Vagina (tissue), 2 donors: ENCODE measurements around the gene LPXN. TPM values are rescaled to one million over a fixed set of nuclear protein-coding genes. Genes with fewer than 3 reads are reported as not detected.

ENCODE experiments used
- DNase-seq, 2 donors: peaks; one replicate each; pipeline ENCODE4 v3.0.0-alpha.2; 2017; ENCODE audit errors: extremely low spot score in 2 of 2
- H3K27ac ChIP-seq: fragments of 200-600 bp; sonication (generic); one replicate; pipeline ENCODE4 v1.5.1; 2019
- H3K27me3 ChIP-seq: fragments of 200-600 bp; sonication (generic); one replicate; pipeline ENCODE4 v1.5.1; 2019
- H3K36me3 ChIP-seq, 2 donors: fragments of 200-600 bp; sonication (generic); one replicate each; pipeline ENCODE4 v1.5.1; 2017 to 2019
- H3K4me1 ChIP-seq: fragments of 200-600 bp; sonication (generic); one replicate; pipeline ENCODE4 v1.5.1; 2019
- H3K4me3 ChIP-seq, 2 donors: fragments of 200-600 bp; sonication (generic); 1 replicate in 1 of 2; 2 replicates in 1 of 2; pipeline ENCODE4 v1.5.1; 2016 to 2019
- H3K9me3 ChIP-seq: fragments of 200-600 bp; sonication (generic); one replicate; pipeline ENCODE4 v1.5.1; 2019
- POLR2A ChIP-seq, 2 donors: fragments of 450-650 bp; IDR thresholded peaks; one replicate each; pipeline ENCODE4 v1.6.1; 2017; ENCODE audit warnings: antibody characterized with exemption in 2 of 2, mild to moderate bottlenecking in 2 of 2, moderate library complexity in 2 of 2
- POLR2AphosphoS5 ChIP-seq, 2 donors: sonication (generic); formaldehyde crosslinking; IDR thresholded peaks; one replicate each; pipeline ENCODE4 v1.9.0; 2017; ENCODE audit warnings: antibody characterized with exemption in 2 of 2, mild to moderate bottlenecking in 2 of 2, low read depth in 1 of 2; ENCODE audit not compliant: insufficient read depth in 1 of 2
- intact Hi-C: fragments of 100-400 bp; cut with DNase I; formaldehyde crosslinking; loops from one replicate; pipeline ENCODE4 v1.15.1; 2023
- total RNA-seq: library from RNA; depleted of rRNA; stranded (reverse); fragments of >200 nt; gene quantifications from one replicate; pipeline ENCODE4 v1.2.3, GENCODE V29; 2016
- TF ChIP-seq, protein P1 (sequence below), 3 experiments: fragments of 450-650 bp in 2 of 3; fragments of 200-600 bp in 1 of 3; sonication (generic) in 1 of 3; IDR thresholded peaks; one replicate each; pipeline ENCODE4 v1.5.1; 2017 to 2019; ENCODE audit warnings: antibody characterized with exemption in 3 of 3, mild to moderate bottlenecking in 2 of 3, moderate library complexity in 2 of 3

Gene LPXN
- total RNA-seq, 1 donor from 2014 or later = 24.3 TPM

- Histone ChIP-seq H3K4me1 (peaks cover 11% of the 10 kb centered on the region), H3K27ac (no peak overlapping the region), H3K36me3 (peaks cover 0 to 79% of the 10 kb centered on the region in 2 donors), H3K9me3 (no peaks in the 10 kb centered on the region), H3K27me3 (no peaks in the 10 kb centered on the region), H3K4me3 (no peak overlapping the region)
- intact Hi-C loops = no loop called here
- no peak for TF ChIP-seq POLR2AphosphoS5 (IDR thresholded peaks at IDR 0.05; ENCODE audit: insufficient read depth in 1 of 2, low read depth in 1 of 2)
- TF ChIP-seq POLR2A (IDR thresholded peaks at IDR 0.05) = no peak
- TF ChIP-seq, protein P1, sequence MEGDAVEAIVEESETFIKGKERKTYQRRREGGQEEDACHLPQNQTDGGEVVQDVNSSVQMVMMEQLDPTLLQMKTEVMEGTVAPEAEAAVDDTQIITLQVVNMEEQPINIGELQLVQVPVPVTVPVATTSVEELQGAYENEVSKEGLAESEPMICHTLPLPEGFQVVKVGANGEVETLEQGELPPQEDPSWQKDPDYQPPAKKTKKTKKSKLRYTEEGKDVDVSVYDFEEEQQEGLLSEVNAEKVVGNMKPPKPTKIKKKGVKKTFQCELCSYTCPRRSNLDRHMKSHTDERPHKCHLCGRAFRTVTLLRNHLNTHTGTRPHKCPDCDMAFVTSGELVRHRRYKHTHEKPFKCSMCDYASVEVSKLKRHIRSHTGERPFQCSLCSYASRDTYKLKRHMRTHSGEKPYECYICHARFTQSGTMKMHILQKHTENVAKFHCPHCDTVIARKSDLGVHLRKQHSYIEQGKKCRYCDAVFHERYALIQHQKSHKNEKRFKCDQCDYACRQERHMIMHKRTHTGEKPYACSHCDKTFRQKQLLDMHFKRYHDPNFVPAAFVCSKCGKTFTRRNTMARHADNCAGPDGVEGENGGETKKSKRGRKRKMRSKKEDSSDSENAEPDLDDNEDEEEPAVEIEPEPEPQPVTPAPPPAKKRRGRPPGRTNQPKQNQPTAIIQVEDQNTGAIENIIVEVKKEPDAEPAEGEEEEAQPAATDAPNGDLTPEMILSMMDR (IDR thresholded peaks at IDR 0.05) = no peak
- DNase-seq = no peak
Measured at GRCh38 chr11:58617976-58618557, 42.4 kb upstream of the LPXN start.

- Histone ChIP-seq H3K27me3 (no peaks in the 10 kb centered on the region), H3K36me3 (peaks cover 0 to 87% of the 10 kb centered on the region in 2 donors), H3K27ac (no peak overlapping the region), H3K4me1 (peaks cover 11% of the 10 kb centered on the region), H3K4me3 (no peak overlapping the region), H3K9me3 (no peaks in the 10 kb centered on the region)
- intact Hi-C loops = no loop called here
- TF ChIP-seq POLR2A (IDR thresholded peaks at IDR 0.05) (no peak), POLR2AphosphoS5 (IDR thresholded peaks at IDR 0.05; ENCODE audit: insufficient read depth in 1 of 2, low read depth in 1 of 2) (no peak)
- TF ChIP-seq, protein P1 (IDR thresholded peaks at IDR 0.05) = no peak
- no peak for DNase-seq
Measured at GRCh38 chr11:58616594-58616993, 40.9 kb upstream of the LPXN start.

DNA sequence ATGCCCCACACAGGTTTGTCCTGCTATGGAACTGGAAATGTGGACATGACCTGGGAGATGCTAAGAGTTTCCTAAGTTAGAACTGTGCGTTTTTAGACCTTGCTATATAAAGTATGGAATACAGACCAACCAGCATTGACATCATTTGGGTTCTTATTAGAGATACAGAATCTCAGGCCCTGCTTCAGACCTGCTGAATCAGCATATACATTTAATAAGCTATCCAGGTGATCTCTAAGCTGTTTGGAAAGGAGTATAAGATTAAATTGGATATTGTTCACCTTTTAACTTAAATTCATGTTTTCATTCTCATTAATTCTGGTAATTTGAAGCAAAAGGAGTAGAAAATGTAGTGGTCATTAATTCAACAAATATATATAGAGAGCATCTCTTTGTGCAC, 39.9 kb upstream of the LPXN start:
- Histone ChIP-seq H3K36me3 (peaks cover 0 to 97% of the 10 kb centered on the region in 2 donors), H3K9me3 (no peaks in the 10 kb centered on the region), H3K27ac (no peak overlapping the region), H3K4me3 (no peak overlapping the region), H3K27me3 (no peaks in the 10 kb centered on the region), H3K4me1 (peaks cover 11% of the 10 kb centered on the region)
- no peak for DNase-seq
- intact Hi-C loops = no loop called here
- no peak for TF ChIP-seq POLR2AphosphoS5 (IDR thresholded peaks at IDR 0.05; ENCODE audit: insufficient read depth in 1 of 2, low read depth in 1 of 2)
- no peak for TF ChIP-seq POLR2A (IDR thresholded peaks at IDR 0.05)
- TF ChIP-seq, protein P1 (IDR thresholded peaks at IDR 0.05) = no peak

- H3K27me3 ChIP-seq = no peaks in the 10 kb centered on the region
- intact Hi-C loops = no loop called here
- H3K36me3 ChIP-seq = peaks cover 0 to 82% of the 10 kb centered on the region in 2 donors
- peaks cover 11% of the 10 kb centered on the region for H3K4me1 ChIP-seq
- no peak overlapping the region for H3K4me3 ChIP-seq
- TF ChIP-seq POLR2AphosphoS5 (IDR thresholded peaks at IDR 0.05; ENCODE audit: insufficient read depth in 1 of 2, low read depth in 1 of 2) = no peak
- TF ChIP-seq, protein P1 (IDR thresholded peaks at IDR 0.05) = no peak
- no peak for TF ChIP-seq POLR2A (IDR thresholded peaks at IDR 0.05)
- H3K27ac ChIP-seq = no peak overlapping the region
- H3K9me3 ChIP-seq = no peaks in the 10 kb centered on the region
- no peak for DNase-seq
Measured at GRCh38 chr11:58613228-58613627, 37.6 kb upstream of the LPXN start.

- no peaks in the 10 kb centered on the region for H3K27me3 ChIP-seq
- peaks cover 10% of the 10 kb centered on the region for H3K4me1 ChIP-seq
- no peak for TF ChIP-seq POLR2A (IDR thresholded peaks at IDR 0.05)
- no peak for TF ChIP-seq POLR2AphosphoS5 (IDR thresholded peaks at IDR 0.05; ENCODE audit: insufficient read depth in 1 of 2, low read depth in 1 of 2)
- TF ChIP-seq, protein P1 (IDR thresholded peaks at IDR 0.05) = no peak
- intact Hi-C loops = no loop called here
- H3K27ac ChIP-seq = no peak overlapping the region
- H3K36me3 ChIP-seq = peaks cover 0 to 50% of the 10 kb centered on the region in 2 donors
- H3K4me3 ChIP-seq = no peak overlapping the region
- DNase-seq = no peak
- H3K9me3 ChIP-seq = no peaks in the 10 kb centered on the region
Measured at GRCh38 chr11:58609723-58610122, 34.1 kb upstream of the LPXN start.
